Heart left ventricle (tissue), 16 donors: Measurements from ENCODE around the gene ARFGAP1. TPM values are rescaled to one million over a fixed set of nuclear protein-coding genes. Genes with fewer than 3 reads are reported as not detected.

Experiments used
- ATAC-seq, 4 donors: fragments of 200-7000 bp; cut with Tn5 transposase; one replicate each; pipeline ENCODE4 v1.9.1; 2020 to 2022; ENCODE audit warnings: moderate library complexity in 4 of 4, mild to moderate bottlenecking in 3 of 4, moderate number of reproducible peaks in 1 of 4
- DNase-seq, 5 donors: peaks; one replicate each; pipeline ENCODE4 v3.0.0-alpha.2; 2020
- H3K27ac ChIP-seq, 12 donors: fragments of 200-600 bp; sonication (generic) in 4 of 12; one replicate each; pipeline versions ENCODE4 v1.5.0 to v1.8.0; 2016 to 2022; ENCODE audit warnings: mild to moderate bottlenecking in 2 of 12
- H3K27me3 ChIP-seq, 9 donors: fragments of 200-600 bp; sonication (generic) in 2 of 9; one replicate each; pipeline versions ENCODE4 v1.5.1 to v1.8.0; 2016 to 2022; ENCODE audit warnings: mild to moderate bottlenecking in 3 of 9
- H3K36me3 ChIP-seq, 9 donors: fragments of 200-600 bp; sonication (generic) in 2 of 9; one replicate each; pipeline versions ENCODE4 v1.5.0 to v1.8.0; 2018 to 2022; ENCODE audit warnings: mild to moderate bottlenecking in 2 of 9
- H3K4me1 ChIP-seq, 12 donors: fragments of 200-600 bp; sonication (generic) in 4 of 12; one replicate each; pipeline versions ENCODE4 v1.5.0 to v1.8.0; 2016 to 2022; ENCODE audit warnings: mild to moderate bottlenecking in 3 of 12
- H3K4me3 ChIP-seq, 12 donors: fragments of 200-600 bp; sonication (generic) in 4 of 12; one replicate each; pipeline versions ENCODE4 v1.5.0 to v1.8.0; 2017 to 2022; ENCODE audit warnings: mild to moderate bottlenecking in 9 of 12, moderate library complexity in 4 of 12
- H3K9me3 ChIP-seq, 12 donors: fragments of 200-600 bp; sonication (generic) in 4 of 12; one replicate each; pipeline versions ENCODE4 v1.5.0 to v1.8.0; 2016 to 2022; ENCODE audit warnings: mild to moderate bottlenecking in 1 of 12
- POLR2A ChIP-seq, 2 donors: fragments of 450-650 bp; IDR thresholded peaks; one replicate each; pipeline ENCODE4 v1.6.1; 2017; ENCODE audit warnings: antibody characterized with exemption in 2 of 2, mild to moderate bottlenecking in 2 of 2, moderate library complexity in 2 of 2
- WGBS, 4 donors: extraction: QIAGEN DNeasy Blood & Tissue Kit in 2 of 4; methylation state at CpG; one replicate each; pipeline versions ENCODE4 v1.1.5 to v1.1.7; 2013 to 2018; 5-methylcytosine and 5-hydroxymethylcytosine counted together
- intact Hi-C, 10 donors: fragments of 100-400 bp; cut with DNase I; formaldehyde crosslinking; loops; one replicate each; pipeline versions ENCODE4 v1.11.1 to v1.14.2; 2022
- polyA plus RNA-seq, 2 donors: library from polyadenylated mRNA; stranded (reverse); fragments of 200-250 nt; gene quantifications; one replicate each; pipeline ENCODE4 v1.2.3, GENCODE V29; 2013
- total RNA-seq, 9 donors: library from RNA; depleted of rRNA in 2 of 9; stranded (reverse); fragments of >200 nt in 2 of 9; fragmentation: NEBNext Ultra II Directional in 3 of 9; extraction: Animal tissue kit (Norgen Biotek cat#: 25700) in 3 of 9; gene quantifications; one replicate each; pipeline versions ENCODE4 v1.1.0 to v1.2.4, GENCODE V29; 2016 to 2023
- TF ChIP-seq, protein P1 (sequence below), 12 donors: fragments of 200-600 bp; sonication (generic) in 4 of 12; IDR thresholded peaks; one replicate each; pipeline versions ENCODE4 v1.5.0 to v1.8.0; 2018 to 2022; ENCODE audit warnings: antibody characterized with exemption in 12 of 12, mild to moderate bottlenecking in 5 of 12
- donor health status: ischemic (EF 13 %, LVEDD 7.1; RV severe dilation, severe dysfunction).
- donor health status: healthy with polysubstance abuse.
- donor health status: DM: no; HTN: yes; CAD: no.
- donor health status: DM: no; HTN: no; CAD: no.
- donor health status: ischemic (EF 25% LVEDD 6.9; RV normal size, moderate dysfunction).
- donor health status: ischemic (EF 25% LVEDD 5.7; RV mildly dilated, moderate dysfunction).
- donor health status: healthy.
- donor health status: DM: yes; HTN: yes; CAD: no.
- donor health status: ischemic (EF 35%, LVEDD 5.7; RV mildly dilated, moderate dysfunction).
- donor health status: nonischemic (EF 11% LVEDD 7.7; RV severe dilation, severe dysfunction).
- donor health status: DM: yes; HTN: yes; CAD: no.
- donor health status: PGD.
- donor health status: ischemic (EF 29% LVEDD 5.4; RV normal size, mild dysfunction).
- donor health status: nonischemic (EF 23%, LVEDD 6.1; RV moderate dilation, normal function).

ARFGAP1 gene
- total and polyA plus RNA-seq, 11 donors: 14.3 to 51.6 (median 29.5) TPM

DNA sequence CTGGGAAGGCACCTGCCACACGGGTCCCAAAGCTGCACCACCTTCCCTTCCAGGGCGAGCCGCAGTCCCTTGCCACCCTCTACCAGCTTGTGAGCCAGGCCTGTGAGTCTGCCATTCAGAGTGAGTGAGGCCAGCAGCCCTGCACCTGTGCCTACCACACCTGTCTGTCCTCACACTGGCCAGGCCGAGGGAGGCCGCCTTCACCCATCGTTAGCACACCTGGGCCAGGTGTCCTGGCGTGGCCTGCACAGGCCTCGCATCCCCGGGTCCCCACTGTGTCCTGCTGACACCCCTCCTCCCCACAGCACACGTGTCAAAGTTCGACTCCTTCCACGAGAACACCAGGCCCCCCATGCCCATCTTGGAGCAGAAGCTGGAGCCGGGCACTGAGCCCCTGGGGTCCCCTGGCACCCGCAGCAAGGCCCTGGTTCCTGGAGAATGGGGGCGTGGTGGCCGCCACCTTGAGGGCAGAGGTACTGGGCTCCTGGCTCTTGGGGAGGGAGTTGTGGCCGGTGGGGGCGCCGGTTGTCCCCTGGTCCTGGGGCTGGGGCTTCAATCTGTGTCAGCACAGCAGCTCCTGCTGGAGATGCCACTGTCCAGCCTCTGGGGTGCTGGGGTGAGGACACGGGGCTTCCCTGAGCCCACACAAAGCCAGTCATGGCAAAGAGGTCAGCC is 55.5 kb downstream of the ARFGAP1 start:
- ATAC-seq: no peak
- Histone ChIP-seq H3K27ac (no peak overlapping the region), H3K9me3 (peaks cover 0 to 8% (median 0%) of the 10 kb centered on the region in 12 donors), H3K27me3 (peaks cover 0 to 17% (median 0%) of the 10 kb centered on the region in 9 donors), H3K4me3 (no peak overlapping the region), H3K4me1 (no peaks in the 10 kb centered on the region), H3K36me3 (no peaks in the 10 kb centered on the region)
- TF ChIP-seq POLR2A (IDR thresholded peaks at IDR 0.05): no peak
- TF ChIP-seq, protein P1, sequence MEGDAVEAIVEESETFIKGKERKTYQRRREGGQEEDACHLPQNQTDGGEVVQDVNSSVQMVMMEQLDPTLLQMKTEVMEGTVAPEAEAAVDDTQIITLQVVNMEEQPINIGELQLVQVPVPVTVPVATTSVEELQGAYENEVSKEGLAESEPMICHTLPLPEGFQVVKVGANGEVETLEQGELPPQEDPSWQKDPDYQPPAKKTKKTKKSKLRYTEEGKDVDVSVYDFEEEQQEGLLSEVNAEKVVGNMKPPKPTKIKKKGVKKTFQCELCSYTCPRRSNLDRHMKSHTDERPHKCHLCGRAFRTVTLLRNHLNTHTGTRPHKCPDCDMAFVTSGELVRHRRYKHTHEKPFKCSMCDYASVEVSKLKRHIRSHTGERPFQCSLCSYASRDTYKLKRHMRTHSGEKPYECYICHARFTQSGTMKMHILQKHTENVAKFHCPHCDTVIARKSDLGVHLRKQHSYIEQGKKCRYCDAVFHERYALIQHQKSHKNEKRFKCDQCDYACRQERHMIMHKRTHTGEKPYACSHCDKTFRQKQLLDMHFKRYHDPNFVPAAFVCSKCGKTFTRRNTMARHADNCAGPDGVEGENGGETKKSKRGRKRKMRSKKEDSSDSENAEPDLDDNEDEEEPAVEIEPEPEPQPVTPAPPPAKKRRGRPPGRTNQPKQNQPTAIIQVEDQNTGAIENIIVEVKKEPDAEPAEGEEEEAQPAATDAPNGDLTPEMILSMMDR (IDR thresholded peaks at IDR 0.05): no peak
- DNase-seq: peak in 2 of 5 donors; percentile 21 to 56
- intact Hi-C loops: no loop called here
- 85 to 91% (median 87%) methylated on average over 15 to 20 of the region's 20 CpGs for WGBS, 4 donors

DNA sequence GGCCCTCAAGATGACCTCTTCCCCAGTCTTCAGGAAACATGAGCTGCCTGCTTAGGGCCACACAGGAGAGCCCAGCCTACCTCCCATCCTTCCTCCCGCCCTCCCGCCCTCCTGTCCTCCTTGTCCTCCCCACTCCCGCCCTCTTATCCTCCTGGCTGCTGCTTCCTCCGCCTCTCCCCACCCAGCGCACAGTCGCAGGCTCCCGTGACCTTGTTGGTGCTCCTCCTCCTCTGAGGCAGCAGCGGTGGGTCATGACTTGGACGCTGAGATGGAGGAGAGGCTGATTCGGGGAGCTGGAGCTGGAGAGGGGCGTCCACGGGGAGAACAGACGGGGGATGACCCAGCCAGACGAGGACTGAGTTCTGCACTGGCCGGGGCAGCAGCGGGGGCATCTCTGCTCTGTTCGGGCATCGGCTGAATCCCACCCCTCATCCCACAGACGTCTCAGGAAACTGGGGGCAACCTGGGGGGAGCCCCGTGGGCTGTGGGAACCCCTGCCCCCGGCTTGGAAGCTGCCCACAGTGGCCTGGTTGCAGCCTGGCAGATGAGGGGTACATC is 56.2 kb downstream of the ARFGAP1 start:
- ATAC-seq (no peak), DNase-seq (peak in 2 of 5 donors; percentile 15 to 51)
- no peaks in the 10 kb centered on the region for H3K36me3 ChIP-seq
- H3K4me3 ChIP-seq: no peak overlapping the region
- H3K4me1 ChIP-seq: no peaks in the 10 kb centered on the region
- intact Hi-C loops: no loop called here
- H3K27ac ChIP-seq: no peak overlapping the region
- peaks cover 0 to 23% (median 0%) of the 10 kb centered on the region in 9 donors for H3K27me3 ChIP-seq
- H3K9me3 ChIP-seq: peaks cover 0 to 8% (median 0%) of the 10 kb centered on the region in 12 donors
- no peak for TF ChIP-seq POLR2A (IDR thresholded peaks at IDR 0.05)
- TF ChIP-seq, protein P1 (IDR thresholded peaks at IDR 0.05): no peak
- WGBS, 4 donors: 70 to 88% (median 72%) methylated on average over 16 to 21 of the region's 21 CpGs

DNA sequence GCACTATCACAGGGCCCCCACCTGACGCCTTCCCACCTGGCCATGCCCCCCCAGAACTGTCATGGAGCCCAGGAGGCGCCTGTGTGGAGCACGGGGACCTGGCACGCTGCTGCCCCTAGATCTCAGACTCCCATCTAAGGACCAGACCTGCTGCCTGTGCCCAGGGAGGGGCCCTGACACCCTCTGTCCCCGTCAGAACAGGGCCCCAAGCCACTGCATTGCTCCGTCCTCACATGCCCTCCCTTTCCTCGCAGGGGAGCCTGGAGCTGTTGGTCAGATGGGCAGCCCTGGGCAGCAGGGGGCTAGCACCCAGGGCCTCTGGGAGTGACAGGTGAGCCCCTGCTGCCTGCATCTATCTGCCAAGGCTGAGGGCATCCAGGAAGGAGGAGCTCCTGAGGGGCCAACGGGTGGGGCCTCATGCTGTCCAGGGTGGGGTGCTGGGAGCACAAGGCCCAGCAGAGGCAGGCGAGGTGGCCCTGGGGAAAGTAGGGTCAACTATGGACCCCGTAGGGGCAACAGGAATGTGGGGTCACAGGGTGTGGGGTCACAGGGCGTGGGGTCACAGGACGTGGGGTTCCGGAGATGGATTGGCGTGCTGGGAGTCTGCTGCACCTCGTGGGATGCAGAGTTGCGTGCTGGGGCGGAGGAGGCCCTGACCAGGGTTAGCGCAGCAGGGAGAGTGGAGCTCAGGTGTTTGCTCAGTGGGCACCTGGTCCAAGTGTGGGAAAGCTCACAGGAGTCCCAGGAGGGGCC is 56.9 kb downstream of the ARFGAP1 start:
- peak in 1 of 5 donors; percentile 51 for DNase-seq
- Histone ChIP-seq H3K36me3 (no peaks in the 10 kb centered on the region), H3K4me3 (no peak overlapping the region), H3K9me3 (peaks cover 0 to 8% (median 0%) of the 10 kb centered on the region in 12 donors), H3K4me1 (no peaks in the 10 kb centered on the region), H3K27me3 (peaks cover 0 to 30% (median 0%) of the 10 kb centered on the region in 9 donors), H3K27ac (no peak overlapping the region)
- intact Hi-C loops: no loop called here
- no peak for ATAC-seq
- TF ChIP-seq, protein P1 (IDR thresholded peaks at IDR 0.05): no peak
- TF ChIP-seq POLR2A (IDR thresholded peaks at IDR 0.05): no peak
- WGBS, 4 donors: 88 to 92% (median 88%) methylated on average over 12 to 18 of the region's 18 CpGs
